ENCODE measurements around the gene RRP1B.

DNA sequence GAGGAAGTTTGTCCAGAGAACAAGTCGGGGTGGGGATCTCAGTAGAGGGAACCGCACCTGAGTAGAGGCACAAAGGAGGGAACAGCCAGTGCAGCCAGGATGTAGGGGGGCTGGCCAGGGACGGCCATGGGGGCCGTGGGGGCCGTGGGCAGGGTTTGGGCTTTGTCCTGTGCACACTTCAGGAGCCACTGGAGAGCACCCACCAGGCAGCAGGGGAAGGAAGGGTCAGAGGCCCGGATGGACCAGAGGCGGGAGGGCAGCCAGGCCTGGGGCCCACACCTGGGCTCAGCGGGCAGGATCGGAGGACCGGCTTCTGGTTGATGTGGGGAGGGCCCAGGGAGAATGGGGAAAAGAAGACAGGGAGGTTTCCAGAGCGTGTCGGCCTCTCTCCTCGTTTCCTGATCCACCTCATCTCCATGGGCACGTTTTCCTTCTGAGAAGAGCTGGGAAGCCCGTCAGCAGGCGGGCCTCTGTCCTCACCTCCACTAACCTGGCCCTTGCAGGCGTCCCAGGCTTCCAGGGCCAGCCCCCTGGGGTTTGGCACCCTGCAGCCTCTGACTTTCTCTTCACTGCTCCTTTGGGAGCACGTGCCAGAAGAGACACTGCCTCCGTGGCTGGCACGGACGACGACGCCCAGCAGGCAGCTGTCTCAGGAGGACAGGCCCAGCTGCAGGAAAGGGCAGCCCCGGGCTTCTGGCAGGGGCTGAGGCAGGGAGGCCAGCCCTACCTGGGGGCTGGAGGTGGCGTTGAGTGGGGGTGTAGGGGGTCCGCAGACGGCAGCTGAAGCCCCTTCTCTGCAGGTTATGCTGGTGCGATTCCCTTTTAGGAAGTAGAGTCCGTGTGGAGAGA, 42.8 kb downstream of the RRP1B start:
- TF ChIP-seq EZH2 (IDR thresholded peaks at IDR 0.05; ENCODE audit: insufficient read depth, poor library complexity, severe bottlenecking), result no peak
- TF ChIP-seq EZH2phosphoT487 (IDR thresholded peaks at IDR 0.05; ENCODE audit: insufficient read depth, low read depth), result no peak
